Measurements from ENCODE around the gene TRAF7.

GRCh38 chr16:2147378-2147777, 8.2 kb upstream of the TRAF7 start:
- TF ChIP-seq CTCF (IDR thresholded peaks at IDR 0.05; ENCODE audit: low read length) = no peak
- no peak for TF ChIP-seq EZH2phosphoT487 (IDR thresholded peaks at IDR 0.05; ENCODE audit: low read length)
- no peak for TF ChIP-seq EZH2 (optimal IDR thresholded peaks at IDR 0.05; ENCODE audit: low read depth, low read length)

Measured in MM.1S (cell line).